Measurements from ENCODE around the gene ELF1. TPM values are rescaled to one million over a fixed set of nuclear protein-coding genes. Genes with fewer than 3 reads are reported as not detected.

The ELF1 gene
- 28.5 TPM for total RNA-seq (2021; ENCODE audit: unreplicated experiment)
- 19.9 TPM for polyA plus RNA-seq (2012; ENCODE audit: insufficient read length)
- Bru-seq, nascent RNA: percentile 80 among the genes with signal in this experiment
- BruChase-seq, experiment 1, labeled RNA remaining after a 2-hour chase: percentile 69 among the genes with signal in this experiment
- BruChase-seq, experiment 2, labeled RNA remaining after a 6-hour chase: percentile 59 among the genes with signal in this experiment
- long read RNA-seq, partial matches to known transcripts: 8 of 35 reads
- long read RNA-seq, other reads (novel, unspliced or antisense): 25 of 35 reads

DNA sequence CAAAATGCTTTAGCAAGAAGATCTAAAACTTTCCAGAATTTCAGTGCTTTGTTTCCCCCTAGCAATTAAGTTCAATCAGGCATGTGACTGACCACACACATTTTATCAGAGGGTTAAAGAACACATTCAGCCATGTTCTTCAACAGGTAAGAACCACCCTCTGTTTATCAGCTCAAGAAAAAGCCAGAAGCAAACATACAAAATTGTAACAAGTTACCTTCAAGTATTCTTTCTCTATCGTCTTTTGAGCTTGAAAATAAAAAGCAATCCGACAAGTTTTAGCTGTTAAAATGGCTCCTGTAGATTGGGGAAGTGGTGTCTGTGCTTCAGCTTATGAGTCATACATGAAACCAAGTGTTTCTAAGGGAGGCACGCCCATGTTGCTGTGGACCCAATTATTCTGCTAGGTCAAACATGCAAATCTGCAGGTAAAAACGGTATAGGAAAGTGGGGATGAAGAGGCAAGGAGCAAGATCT, at the start of gene ELF1:
ELF1 (minus strand) TSS at position 306 of the 477 bp plus-strand sequence. CDS start 37,262 bp downstream, outside the sequence.
- ChIA-PET POLR2A (interaction anchor here (0.5 kb wide), 1 partner anchor 77 kb away, joined by 3 read pairs; no protein-coding TSS in a partner anchor), CTCF (no interaction called here)
- TF ChIP-seq, protein P1, sequence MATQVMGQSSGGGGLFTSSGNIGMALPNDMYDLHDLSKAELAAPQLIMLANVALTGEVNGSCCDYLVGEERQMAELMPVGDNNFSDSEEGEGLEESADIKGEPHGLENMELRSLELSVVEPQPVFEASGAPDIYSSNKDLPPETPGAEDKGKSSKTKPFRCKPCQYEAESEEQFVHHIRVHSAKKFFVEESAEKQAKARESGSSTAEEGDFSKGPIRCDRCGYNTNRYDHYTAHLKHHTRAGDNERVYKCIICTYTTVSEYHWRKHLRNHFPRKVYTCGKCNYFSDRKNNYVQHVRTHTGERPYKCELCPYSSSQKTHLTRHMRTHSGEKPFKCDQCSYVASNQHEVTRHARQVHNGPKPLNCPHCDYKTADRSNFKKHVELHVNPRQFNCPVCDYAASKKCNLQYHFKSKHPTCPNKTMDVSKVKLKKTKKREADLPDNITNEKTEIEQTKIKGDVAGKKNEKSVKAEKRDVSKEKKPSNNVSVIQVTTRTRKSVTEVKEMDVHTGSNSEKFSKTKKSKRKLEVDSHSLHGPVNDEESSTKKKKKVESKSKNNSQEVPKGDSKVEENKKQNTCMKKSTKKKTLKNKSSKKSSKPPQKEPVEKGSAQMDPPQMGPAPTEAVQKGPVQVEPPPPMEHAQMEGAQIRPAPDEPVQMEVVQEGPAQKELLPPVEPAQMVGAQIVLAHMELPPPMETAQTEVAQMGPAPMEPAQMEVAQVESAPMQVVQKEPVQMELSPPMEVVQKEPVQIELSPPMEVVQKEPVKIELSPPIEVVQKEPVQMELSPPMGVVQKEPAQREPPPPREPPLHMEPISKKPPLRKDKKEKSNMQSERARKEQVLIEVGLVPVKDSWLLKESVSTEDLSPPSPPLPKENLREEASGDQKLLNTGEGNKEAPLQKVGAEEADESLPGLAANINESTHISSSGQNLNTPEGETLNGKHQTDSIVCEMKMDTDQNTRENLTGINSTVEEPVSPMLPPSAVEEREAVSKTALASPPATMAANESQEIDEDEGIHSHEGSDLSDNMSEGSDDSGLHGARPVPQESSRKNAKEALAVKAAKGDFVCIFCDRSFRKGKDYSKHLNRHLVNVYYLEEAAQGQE (IDR thresholded peaks at IDR 0.05; ENCODE audit: insufficient read depth in 1 of 2, low read depth in 2 of 2, low read length in 1 of 2): no peak
- no peak for TF ChIP-seq SIN3A (IDR thresholded peaks at IDR 0.05; ENCODE audit: borderline replicate concordance, insufficient read depth, low read depth, low read length)
- no peak for TF ChIP-seq POLR2AphosphoS5 (IDR thresholded peaks at IDR 0.05; ENCODE audit: low read depth, low read length)
- no peak for TF ChIP-seq TCF7L2 (IDR thresholded peaks at IDR 0.05; ENCODE audit: low read depth, low read length)
- TF ChIP-seq, protein P2, sequence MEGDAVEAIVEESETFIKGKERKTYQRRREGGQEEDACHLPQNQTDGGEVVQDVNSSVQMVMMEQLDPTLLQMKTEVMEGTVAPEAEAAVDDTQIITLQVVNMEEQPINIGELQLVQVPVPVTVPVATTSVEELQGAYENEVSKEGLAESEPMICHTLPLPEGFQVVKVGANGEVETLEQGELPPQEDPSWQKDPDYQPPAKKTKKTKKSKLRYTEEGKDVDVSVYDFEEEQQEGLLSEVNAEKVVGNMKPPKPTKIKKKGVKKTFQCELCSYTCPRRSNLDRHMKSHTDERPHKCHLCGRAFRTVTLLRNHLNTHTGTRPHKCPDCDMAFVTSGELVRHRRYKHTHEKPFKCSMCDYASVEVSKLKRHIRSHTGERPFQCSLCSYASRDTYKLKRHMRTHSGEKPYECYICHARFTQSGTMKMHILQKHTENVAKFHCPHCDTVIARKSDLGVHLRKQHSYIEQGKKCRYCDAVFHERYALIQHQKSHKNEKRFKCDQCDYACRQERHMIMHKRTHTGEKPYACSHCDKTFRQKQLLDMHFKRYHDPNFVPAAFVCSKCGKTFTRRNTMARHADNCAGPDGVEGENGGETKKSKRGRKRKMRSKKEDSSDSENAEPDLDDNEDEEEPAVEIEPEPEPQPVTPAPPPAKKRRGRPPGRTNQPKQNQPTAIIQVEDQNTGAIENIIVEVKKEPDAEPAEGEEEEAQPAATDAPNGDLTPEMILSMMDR (IDR thresholded peaks at IDR 0.05): no peak
- Histone ChIP-seq H3K9me3 (ENCODE audit: control insufficient read depth, insufficient read depth, low read depth, low read length) (no peaks in the 10 kb centered on the region), H3K36me3 (ENCODE audit: control insufficient read depth, insufficient read depth, low read length) (no peaks in the 10 kb centered on the region), H3K4me1 (ENCODE audit: control insufficient read depth, insufficient read depth, low read length) (peaks cover 28% of the 10 kb centered on the region), H3K27ac (ENCODE audit: low read length) (peak within 1 kb of the TSS; percentile 72; the same call in 1 of the 2 replicates), H3K4me3 (ENCODE audit: low read depth in 2 of 2, low read length in 2 of 2) (peak within 1 kb of the TSS in 1 of 2 experiments; percentile 39; a peak in 2 of 4 replicates), H3K27me3 (ENCODE audit: control insufficient read depth, insufficient read depth, low read length) (no peaks in the 10 kb centered on the region)
- ATAC-seq: peak; percentile 85
- no TSS peak for BruUV-seq (replicated peaks)
- intact Hi-C loops (cut with micrococcal nuclease; ENCODE audit: unreplicated experiment) (no loop called here), in situ Hi-C loops (cut with HindIII; ENCODE audit: low pct_unique_long_range_greater_than_20kb, low sequenced_read_pairs) (no loop called here)
- no peak for DNase-seq (ENCODE audit: low read depth, low spot score)

DNA sequence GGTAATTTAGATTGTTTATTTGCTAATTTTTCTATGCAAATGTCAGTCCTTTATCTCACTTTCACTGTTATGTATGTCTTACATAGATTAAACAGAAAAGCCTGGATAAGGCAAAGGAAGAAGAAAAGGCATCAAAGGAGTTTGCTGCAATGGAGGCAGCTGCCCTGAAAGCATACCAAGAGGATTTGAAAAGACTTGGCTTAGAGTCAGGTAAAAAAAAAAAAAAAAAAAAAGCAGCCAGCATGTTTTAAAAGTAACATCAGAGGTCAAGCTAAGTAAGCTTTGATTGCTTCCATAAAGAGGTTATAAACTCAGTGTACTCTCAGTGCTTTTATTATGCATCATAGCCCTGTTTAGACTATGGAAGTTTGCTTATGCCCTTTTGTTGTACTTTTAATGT, 46.0 kb upstream of the ELF1 start:
- Histone ChIP-seq H3K36me3 (ENCODE audit: control insufficient read depth, insufficient read depth, low read length) (peaks cover 51% of the 10 kb centered on the region), H3K4me1 (ENCODE audit: control insufficient read depth, insufficient read depth, low read length) (peaks cover 14% of the 10 kb centered on the region), H3K27me3 (ENCODE audit: control insufficient read depth, insufficient read depth, low read length) (no peaks in the 10 kb centered on the region), H3K9me3 (ENCODE audit: control insufficient read depth, insufficient read depth, low read depth, low read length) (no peaks in the 10 kb centered on the region), H3K4me3 (ENCODE audit: low read depth in 2 of 2, low read length in 2 of 2) (no peak overlapping the region), H3K27ac (ENCODE audit: low read length) (no peak overlapping the region)
- DNase-seq (ENCODE audit: low read depth, low spot score): no peak
- BruUV-seq (replicated peaks): no TSS peak
- ChIA-PET CTCF (no interaction called here), POLR2A (no interaction called here)
- intact Hi-C loops (cut with micrococcal nuclease; ENCODE audit: unreplicated experiment): no loop called here
- in situ Hi-C loops (cut with HindIII; ENCODE audit: low pct_unique_long_range_greater_than_20kb, low sequenced_read_pairs): no loop called here
- no peak for ATAC-seq
- TF ChIP-seq, protein P2 (IDR thresholded peaks at IDR 0.05): no peak
- TF ChIP-seq TCF7L2 (IDR thresholded peaks at IDR 0.05; ENCODE audit: low read depth, low read length) (no peak), POLR2AphosphoS5 (IDR thresholded peaks at IDR 0.05; ENCODE audit: low read depth, low read length) (no peak), SIN3A (IDR thresholded peaks at IDR 0.05; ENCODE audit: borderline replicate concordance, insufficient read depth, low read depth, low read length) (no peak)
- TF ChIP-seq, protein P1 (IDR thresholded peaks at IDR 0.05; ENCODE audit: insufficient read depth in 1 of 2, low read depth in 2 of 2, low read length in 1 of 2): no peak

Measured in Panc1 (cell line).